Stimulated activated CD4-positive, alpha-beta T cell treated with anti-CD3 and anti-CD28 coated beads, Interleukin-4, amount 100 ng/mL, for 1 hour (primary cell): Measurements from ENCODE around the gene EPS8L1.
"Not testable (repeated sequence)": the region's sequence is repeated elsewhere in the genome, so short reads cannot be mapped to it uniquely, and the experiment has no call there.

Source experiments
- DNase-seq: peaks from one replicate; pipeline ENCODE4 v3.0.0-alpha.2; 2020

The EPS8L1 gene

DNA sequence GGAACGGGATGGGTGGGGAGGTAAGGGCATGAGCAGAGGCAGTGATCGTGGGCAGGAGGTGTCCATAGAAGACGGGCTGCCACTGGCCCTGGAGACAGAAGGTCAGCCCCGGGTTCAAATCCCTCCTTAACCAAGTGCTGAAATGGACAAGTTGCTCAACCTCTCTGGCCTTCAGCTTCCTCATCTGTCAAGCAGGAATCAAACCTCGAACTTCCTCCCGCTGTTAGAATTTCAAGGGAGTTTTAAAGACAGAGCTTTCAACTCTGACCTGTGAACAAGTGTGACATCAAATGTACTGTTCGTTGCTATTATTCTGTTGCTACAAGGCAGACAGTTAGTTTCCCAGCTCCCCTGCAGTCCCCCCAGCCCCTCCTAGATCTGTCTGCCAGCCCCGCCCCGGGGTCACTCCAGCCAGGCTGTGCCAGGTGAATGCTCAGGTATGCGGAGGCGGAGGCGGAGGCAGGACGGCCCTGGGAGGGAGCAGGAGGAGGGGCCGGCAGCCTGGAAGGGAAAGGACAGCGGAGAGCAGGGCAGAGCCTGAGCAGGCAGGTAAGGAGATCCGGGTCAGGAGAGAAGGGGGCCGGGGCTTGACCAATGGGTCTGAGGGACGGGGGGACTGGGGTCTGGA lies at the start of gene EPS8L1:
Gene EPS8L1 (plus strand): TSS at position 499 of the 628 bp plus-strand sequence. CDS start 576 bp downstream, outside the sequence.
- no peak for DNase-seq

- DNase-seq = not testable (repeated sequence)
Observed at GRCh38 chr19:55027140-55027471, 48.6 kb upstream of the EPS8L1 start.

DNA sequence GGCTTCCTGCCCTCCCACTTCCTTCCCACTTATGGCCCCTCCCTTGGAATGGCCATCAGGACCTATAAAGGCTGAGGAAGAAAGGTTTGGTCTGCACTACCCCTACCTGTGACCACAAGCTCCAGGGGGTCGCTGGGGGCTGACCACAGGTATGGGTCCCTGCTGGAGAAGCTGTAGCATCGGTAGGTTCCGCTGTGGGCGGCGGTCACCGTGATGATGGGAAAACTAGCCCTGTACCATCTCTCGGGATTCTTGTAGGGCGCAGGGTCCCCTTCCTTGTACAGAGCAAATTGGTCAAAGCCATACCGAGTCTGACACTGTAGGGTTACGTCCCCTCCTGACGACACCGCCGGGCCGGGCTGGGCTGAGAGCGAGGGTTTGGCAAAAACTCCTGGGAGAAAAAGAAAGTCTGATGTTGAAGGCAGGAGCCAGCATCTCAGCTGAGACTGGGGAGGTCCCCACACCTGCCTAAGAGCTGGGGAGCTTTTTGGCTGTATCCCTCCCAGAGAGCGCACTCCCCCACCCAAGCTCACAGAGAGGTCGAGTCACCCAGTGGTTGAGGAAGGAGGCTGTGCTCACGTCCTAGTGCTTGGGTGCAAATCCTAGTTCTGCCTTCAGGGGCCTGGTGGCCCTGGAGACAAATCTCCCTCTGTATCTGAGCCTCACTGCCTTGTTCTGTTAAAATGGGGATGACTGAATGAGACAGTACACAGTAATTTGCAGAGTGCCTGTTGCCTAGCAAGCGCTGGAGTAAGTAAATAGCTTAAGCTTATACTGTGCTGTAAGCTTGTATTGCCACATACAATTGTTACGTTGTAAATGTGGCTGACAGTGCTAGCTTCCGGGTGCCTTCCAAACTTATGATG lies 48.0 kb upstream of the EPS8L1 start:
- no peak for DNase-seq

GRCh38 chr19:55028757-55029156 lies 46.9 kb upstream of the EPS8L1 start:
- no peak for DNase-seq

DNA sequence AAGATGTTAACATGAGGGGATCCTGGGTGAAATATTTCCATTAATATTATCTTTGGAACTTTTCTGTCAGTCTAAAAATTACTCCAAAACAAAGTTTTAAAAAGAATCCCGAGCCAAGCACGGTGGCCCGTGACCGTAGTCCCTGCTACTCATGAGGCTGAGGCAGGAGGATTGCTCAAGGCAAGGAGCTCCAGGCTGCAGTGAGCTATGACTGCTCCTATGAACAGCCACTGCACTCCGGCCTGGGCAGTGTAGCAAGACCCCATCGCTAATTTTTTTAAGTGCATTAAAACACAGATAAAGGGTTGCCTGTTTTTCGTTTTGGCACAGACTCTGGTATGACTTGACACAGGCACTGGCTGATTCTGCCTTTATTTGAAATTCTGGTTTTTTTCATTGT lies 44.5 kb upstream of the EPS8L1 start:
- no peak for DNase-seq

- DNase-seq = no peak
Observed at GRCh38 chr19:55032170-55032800, 43.4 kb upstream of the EPS8L1 start.

DNA sequence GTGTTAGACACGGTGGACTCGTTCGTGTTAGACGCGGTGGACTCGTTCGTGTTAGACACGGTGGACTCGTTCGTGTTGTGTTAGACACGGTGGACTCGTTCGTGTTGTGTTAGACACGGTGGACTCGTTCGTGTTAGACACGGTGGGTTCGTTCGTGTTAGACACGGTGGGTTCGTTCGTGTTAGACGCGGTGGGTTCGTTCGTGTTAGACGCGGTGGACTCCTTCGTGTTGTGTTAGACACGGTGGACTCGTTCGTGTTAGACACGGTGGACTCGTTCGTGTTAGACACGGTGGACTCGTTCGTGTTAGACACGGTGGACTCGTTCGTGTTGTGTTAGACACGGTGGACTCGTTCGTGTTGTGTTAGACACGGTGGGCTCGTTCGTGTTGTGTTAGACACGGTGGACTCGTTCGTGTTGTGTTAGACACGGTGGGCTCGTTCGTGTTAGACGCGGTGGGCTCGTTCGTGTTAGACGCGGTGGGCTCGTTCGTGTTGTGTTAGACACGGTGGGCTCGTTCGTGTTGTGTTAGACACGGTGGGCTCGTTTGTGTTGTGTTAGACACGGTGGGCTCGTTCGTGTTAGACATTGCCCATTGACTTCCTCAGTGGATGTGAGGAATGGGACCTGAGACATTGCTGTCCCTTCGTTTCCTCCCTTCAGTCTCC lies 42.6 kb upstream of the EPS8L1 start:
- DNase-seq = not testable (repeated sequence)

- no peak for DNase-seq
Observed at GRCh38 chr19:55034751-55035150, 40.9 kb upstream of the EPS8L1 start.

DNA sequence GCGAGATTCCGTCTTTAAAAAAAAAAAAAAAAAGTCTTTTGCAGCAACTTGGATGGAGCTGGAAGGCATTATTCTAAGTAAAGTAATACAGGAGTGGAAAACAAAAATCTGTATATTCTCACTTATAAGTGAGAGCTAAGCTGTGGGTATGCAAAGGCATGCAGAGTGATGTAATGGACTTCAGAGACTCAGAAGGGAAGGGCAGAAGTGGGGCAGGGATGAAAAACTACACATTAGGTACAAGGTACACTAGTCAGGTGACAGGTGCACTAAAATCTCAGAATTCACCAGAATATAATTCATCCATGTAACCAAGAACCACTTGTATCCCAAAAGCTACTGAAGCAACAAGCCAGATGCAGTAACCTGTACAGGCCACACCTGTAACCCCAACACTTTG lies 39.6 kb upstream of the EPS8L1 start:
- no peak for DNase-seq

DNA sequence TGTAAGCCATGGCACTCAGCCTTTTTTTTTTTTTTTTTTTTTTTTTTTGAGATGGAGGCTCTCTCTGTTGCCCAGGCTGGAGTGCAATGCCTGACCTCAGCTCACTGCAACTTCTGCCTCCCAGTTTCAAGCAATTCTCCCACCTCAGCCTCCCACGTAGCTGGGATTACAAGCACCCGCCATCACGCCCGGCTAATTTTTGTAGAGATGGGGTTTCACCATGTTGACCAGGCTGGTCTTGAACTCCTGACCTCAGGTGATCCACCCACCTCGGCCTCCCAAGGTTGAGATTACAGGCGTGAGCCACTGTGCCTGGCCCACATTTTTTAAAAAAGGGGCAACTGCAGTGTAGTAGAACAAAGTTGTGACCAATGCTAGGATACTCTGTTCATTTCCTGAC lies 38.1 kb upstream of the EPS8L1 start:
- DNase-seq = not testable (repeated sequence)

DNA sequence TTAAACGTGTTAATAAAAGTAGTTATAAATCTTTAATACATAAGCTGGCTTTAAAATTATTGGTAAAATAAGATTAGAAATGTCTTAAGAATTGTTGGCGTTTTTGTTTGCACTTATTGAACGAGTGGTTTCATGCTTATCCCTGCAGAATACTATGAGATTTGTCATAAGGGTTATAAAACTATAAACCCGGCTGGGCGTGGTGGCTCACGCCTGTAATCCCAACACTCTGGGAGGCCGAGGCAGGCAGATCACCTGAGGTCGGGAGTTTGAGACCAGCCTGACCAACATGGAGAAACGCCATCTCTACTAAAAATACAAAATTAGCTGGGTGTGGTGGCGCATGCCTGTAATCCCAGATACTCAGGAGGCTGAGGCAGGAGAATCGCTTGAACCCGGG lies 35.0 kb upstream of the EPS8L1 start:
- DNase-seq = not testable (repeated sequence)

GRCh38 chr19:55041244-55041626 lies 34.4 kb upstream of the EPS8L1 start:
- no peak for DNase-seq

- peak; percentile 10 for DNase-seq
Observed at GRCh38 chr19:55041627-55042343, 33.9 kb upstream of the EPS8L1 start.

DNA sequence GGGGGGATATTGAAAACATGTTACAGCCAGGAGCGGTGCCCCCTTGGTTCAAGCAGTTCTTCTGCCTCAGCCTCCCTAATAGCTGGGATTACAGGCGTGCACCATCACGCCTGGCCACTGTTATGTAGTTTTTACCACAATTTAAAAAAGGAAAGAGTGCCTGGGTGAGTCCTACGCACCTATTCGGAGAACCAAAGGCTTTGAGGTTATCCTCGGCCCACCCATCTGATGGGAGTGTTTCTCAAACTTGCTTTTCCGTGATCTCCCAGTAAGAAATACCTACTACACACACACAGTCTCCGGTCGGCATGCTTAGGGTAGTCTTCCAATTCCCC lies 33.4 kb upstream of the EPS8L1 start:
- no peak for DNase-seq

GRCh38 chr19:55042688-55043087 lies 33.0 kb upstream of the EPS8L1 start:
- DNase-seq = no peak

DNA sequence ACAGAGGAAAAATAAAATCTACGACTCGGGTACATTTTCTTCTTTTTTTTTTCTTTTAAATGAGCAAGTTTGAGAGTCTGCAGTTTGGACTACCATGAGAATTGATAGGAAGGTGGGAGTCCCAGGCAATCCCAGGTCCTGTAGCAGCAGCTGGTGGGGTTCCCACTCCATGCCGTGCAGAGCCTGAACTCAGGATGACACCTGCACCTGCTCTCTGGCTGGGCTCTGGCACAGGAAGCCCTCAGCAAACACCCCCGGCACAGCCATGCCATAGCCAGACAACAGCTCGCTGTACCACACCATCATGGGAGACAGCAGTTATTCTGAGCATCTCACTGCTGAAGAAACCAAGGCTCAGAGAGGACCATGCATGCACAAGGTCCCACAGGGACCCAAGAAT lies 31.4 kb upstream of the EPS8L1 start:
- no peak for DNase-seq

DNA sequence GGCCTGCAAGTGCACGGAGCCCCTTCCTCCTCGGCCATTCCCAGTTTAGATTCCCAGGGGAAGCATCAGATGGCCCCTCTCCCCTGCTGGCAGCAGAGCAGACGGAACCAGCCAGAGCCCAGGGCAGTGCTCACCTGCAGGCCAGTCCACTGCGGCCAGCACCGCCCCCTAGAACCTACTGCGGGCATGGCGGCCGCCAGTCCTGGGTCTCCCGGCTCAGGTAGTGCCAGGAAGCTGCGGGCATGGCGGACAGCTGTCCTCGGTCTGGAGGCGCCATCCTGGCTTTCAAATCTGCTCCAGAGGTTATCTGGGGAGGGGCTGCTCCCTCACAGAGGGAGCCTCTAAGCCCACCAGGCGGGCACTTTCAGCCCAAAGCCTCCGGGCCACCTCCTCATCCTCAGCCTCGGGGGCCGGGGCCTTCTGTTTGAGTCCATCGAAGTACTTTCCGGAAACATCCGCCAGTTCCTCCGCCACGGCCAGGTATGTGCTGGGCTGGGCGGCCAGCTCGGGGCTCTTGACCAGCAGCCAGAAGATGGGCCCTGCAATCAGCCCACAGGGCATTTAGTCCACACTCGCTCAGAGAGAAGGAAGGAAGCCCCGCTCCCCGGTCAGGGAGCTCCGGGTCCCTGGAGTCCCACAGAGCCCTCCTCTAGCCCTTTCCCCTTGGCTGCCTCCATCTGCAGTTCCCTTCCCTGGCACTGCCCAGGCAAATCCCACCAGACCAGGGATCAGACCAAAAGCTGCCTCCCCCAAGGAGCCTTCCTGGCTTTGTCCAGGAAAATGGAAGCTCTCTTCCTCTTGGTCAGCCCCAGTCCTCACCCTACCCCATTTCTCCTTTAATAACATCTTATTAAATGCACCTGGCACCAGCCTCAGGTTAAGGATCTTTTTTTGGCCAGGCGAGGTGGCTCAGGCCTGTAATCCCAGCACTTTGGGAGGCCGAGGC lies 30.6 kb upstream of the EPS8L1 start:
- no peak for DNase-seq

- no peak for DNase-seq
Observed at GRCh38 chr19:55046975-55047622, 28.6 kb upstream of the EPS8L1 start.

DNA sequence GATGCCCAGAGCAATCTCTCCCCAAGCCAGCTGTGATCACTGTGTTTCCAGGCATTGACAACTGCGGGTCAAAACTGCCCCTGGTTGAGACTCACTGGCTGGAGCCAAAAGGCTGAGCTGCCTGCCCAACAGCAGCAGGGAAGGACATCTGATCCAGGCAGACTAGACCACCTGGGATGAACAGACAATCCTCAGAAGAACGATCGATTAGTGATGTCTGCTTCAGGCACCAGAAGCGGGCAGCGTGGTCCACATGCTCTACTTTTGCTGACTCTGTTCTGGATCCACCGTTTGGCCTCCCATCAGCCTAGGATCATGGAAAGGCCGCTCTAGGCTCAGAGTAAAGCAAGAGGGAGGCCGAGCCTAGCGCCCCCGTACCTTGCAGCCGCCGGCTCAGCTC lies 27.7 kb upstream of the EPS8L1 start:
- DNase-seq = no peak

- no peak for DNase-seq
Observed at GRCh38 chr19:55048446-55048845, 27.2 kb upstream of the EPS8L1 start.
